Fibroblast of lung (primary cell): Measurements from ENCODE around the gene NOXRED1. TPM values are rescaled to one million over a fixed set of nuclear protein-coding genes. Genes with fewer than 3 reads are reported as not detected.

Experiments used
- DNase-seq, 2 donors: peaks; one replicate each; pipeline versions ENCODE4 v3.0.0 to v3.0.0-alpha.2; 2010; ENCODE audit warnings: low read depth in 2 of 2
- H2AFZ ChIP-seq: 2 replicates; pipeline ENCODE4 v1.5.1; 2012; ENCODE audit warnings: low read length, control low read depth, inconsistent platforms
- H3K27ac ChIP-seq: 2 replicates; pipeline ENCODE4 v1.5.1; 2011; ENCODE audit warnings: low read length, control low read depth; ENCODE audit not compliant: insufficient read depth
- H3K27me3 ChIP-seq: 2 replicates; pipeline ENCODE4 v1.5.1; 2011; ENCODE audit warnings: mild to moderate bottlenecking, low read length; ENCODE audit not compliant: control insufficient read depth, insufficient read depth
- H3K36me3 ChIP-seq: 2 replicates; pipeline ENCODE4 v1.5.1; 2011; ENCODE audit warnings: low read length; ENCODE audit not compliant: control insufficient read depth, insufficient read depth
- H3K4me1 ChIP-seq: 2 replicates; pipeline ENCODE4 v1.5.1; 2011; ENCODE audit warnings: low read length; ENCODE audit not compliant: control insufficient read depth, insufficient read depth; ENCODE audit errors: extremely low read depth
- H3K4me2 ChIP-seq: 2 replicates; pipeline ENCODE4 v1.5.1; 2011; ENCODE audit warnings: low read length, control low read depth; ENCODE audit not compliant: insufficient read depth; ENCODE audit errors: extremely low read depth
- H3K4me3 ChIP-seq, 4 experiments: fragments of 200-600 bp in 1 of 4; sonication (generic) in 1 of 4; replicated peaks in 1 of 4; 2 replicates each; pipeline ENCODE4 v1.5.1; 2011 to 2016; ENCODE audit warnings: low read length in 4 of 4, low read depth in 3 of 4, mild to moderate bottlenecking in 3 of 4, control low read depth in 2 of 4, inconsistent platforms in 1 of 4, mixed read lengths in 1 of 4; ENCODE audit not compliant: insufficient read depth in 1 of 4; ENCODE audit errors: control extremely low read depth in 1 of 4
- H3K79me2 ChIP-seq: 2 replicates; pipeline ENCODE4 v1.5.1; 2012; ENCODE audit warnings: mild to moderate bottlenecking, low read length, inconsistent platforms; ENCODE audit not compliant: control insufficient read depth, insufficient read depth
- H3K9ac ChIP-seq: 2 replicates; pipeline ENCODE4 v1.5.1; 2011; ENCODE audit warnings: mild to moderate bottlenecking, low read length, control low read depth; ENCODE audit not compliant: insufficient read depth
- H3K9me3 ChIP-seq: 2 replicates; pipeline ENCODE4 v1.5.1; 2012; ENCODE audit warnings: low read depth, low read length; ENCODE audit not compliant: control insufficient read depth, insufficient read depth
- H4K20me1 ChIP-seq: 2 replicates; pipeline ENCODE4 v1.5.1; 2011; ENCODE audit warnings: low read length; ENCODE audit not compliant: control insufficient read depth, insufficient read depth; ENCODE audit errors: extremely low read depth
- CTCF ChIP-seq, 2 donors: IDR thresholded peaks in 1 of 2; conservative IDR thresholded peaks in 1 of 2; 1 replicate in 1 of 2; 2 replicates in 1 of 2; pipeline ENCODE4 v1.5.1; 2011 to 2012; ENCODE audit warnings: low read length in 2 of 2, control low read depth in 1 of 2, inconsistent platforms in 1 of 2, low read depth in 1 of 2, mild to moderate bottlenecking in 1 of 2
- EZH2 ChIP-seq: IDR thresholded peaks from 2 replicates; pipeline ENCODE4 v1.5.1; 2012; ENCODE audit warnings: low read length, control low read depth, mild to moderate bottlenecking; ENCODE audit errors: missing control alignments
- polyA plus RNA-seq, 2 donors: library from polyadenylated mRNA; depleted of rRNA in 1 of 2; stranded (reverse) in 1 of 2; unstranded in 1 of 2; fragments of >200 nt; gene quantifications; 2 replicates each; pipeline ENCODE4 v1.2.1, GENCODE V29; 2011 to 2012; ENCODE audit warnings: missing spikeins in 1 of 2
- total RNA-seq: library from RNA; depleted of rRNA; stranded (reverse); fragments of >200 nt; gene quantifications from 2 replicates; pipeline ENCODE4 v1.2.1, GENCODE V29; 2014

Gene NOXRED1
- total and polyA plus RNA-seq, 2 donors (not counting 1 experiment from before 2014, with no cell fraction given) = 0.14 to 0.83 TPM

- H3K4me2 ChIP-seq = no peak overlapping the region
- H3K79me2 ChIP-seq = no peaks in the 10 kb centered on the region
- no peak overlapping the region for H3K27ac ChIP-seq
- no peak overlapping the region for H3K4me3 ChIP-seq
- no peaks in the 10 kb centered on the region for H3K9me3 ChIP-seq
- no peaks in the 10 kb centered on the region for H4K20me1 ChIP-seq
- H3K36me3 ChIP-seq = no peaks in the 10 kb centered on the region
- H3K4me1 ChIP-seq = no peaks in the 10 kb centered on the region
- no peaks in the 10 kb centered on the region for H3K27me3 ChIP-seq
- TF ChIP-seq EZH2 (no peak), CTCF (conservative IDR thresholded peaks at IDR 0.05 in 1 of 2, IDR thresholded peaks at IDR 0.05 in 1 of 2; ENCODE audit: low read depth in 1 of 2, low read length in 2 of 2) (no peak)
- no peak overlapping the region for H2AFZ ChIP-seq
- no peak overlapping the region for H3K9ac ChIP-seq
- no peak for DNase-seq
Observed at GRCh38 chr14:77355811-77356210, 67.5 kb downstream of the NOXRED1 start.

- Histone ChIP-seq H3K27me3 (no peaks in the 10 kb centered on the region), H3K27ac (no peak overlapping the region), H3K36me3 (no peaks in the 10 kb centered on the region), H3K79me2 (no peaks in the 10 kb centered on the region), H3K4me1 (no peaks in the 10 kb centered on the region), H3K9ac (no peak overlapping the region), H3K4me2 (no peak overlapping the region), H3K4me3 (no peak overlapping the region), H3K9me3 (no peaks in the 10 kb centered on the region), H2AFZ (no peak overlapping the region), H4K20me1 (no peaks in the 10 kb centered on the region)
- TF ChIP-seq CTCF (conservative IDR thresholded peaks at IDR 0.05 in 1 of 2, IDR thresholded peaks at IDR 0.05 in 1 of 2; ENCODE audit: low read depth in 1 of 2, low read length in 2 of 2) = no peak
- TF ChIP-seq EZH2 = no peak
- DNase-seq = no peak
Observed at GRCh38 chr14:77353469-77354141, 69.7 kb downstream of the NOXRED1 start.

- Histone ChIP-seq H2AFZ (no peak overlapping the region), H3K4me2 (no peak overlapping the region), H3K36me3 (no peaks in the 10 kb centered on the region), H3K9ac (no peak overlapping the region), H3K9me3 (no peaks in the 10 kb centered on the region), H3K4me1 (no peaks in the 10 kb centered on the region), H3K4me3 (no peak overlapping the region), H4K20me1 (no peaks in the 10 kb centered on the region), H3K27me3 (no peaks in the 10 kb centered on the region), H3K79me2 (no peaks in the 10 kb centered on the region), H3K27ac (no peak overlapping the region)
- no peak for DNase-seq
- TF ChIP-seq EZH2 (no peak), CTCF (conservative IDR thresholded peaks at IDR 0.05 in 1 of 2, IDR thresholded peaks at IDR 0.05 in 1 of 2; ENCODE audit: low read depth in 1 of 2, low read length in 2 of 2) (no peak)
Observed at GRCh38 chr14:77347751-77348150, 75.6 kb downstream of the NOXRED1 start.
